ENCODE results near the gene ROMO1.

ROMO1 gene

DNA sequence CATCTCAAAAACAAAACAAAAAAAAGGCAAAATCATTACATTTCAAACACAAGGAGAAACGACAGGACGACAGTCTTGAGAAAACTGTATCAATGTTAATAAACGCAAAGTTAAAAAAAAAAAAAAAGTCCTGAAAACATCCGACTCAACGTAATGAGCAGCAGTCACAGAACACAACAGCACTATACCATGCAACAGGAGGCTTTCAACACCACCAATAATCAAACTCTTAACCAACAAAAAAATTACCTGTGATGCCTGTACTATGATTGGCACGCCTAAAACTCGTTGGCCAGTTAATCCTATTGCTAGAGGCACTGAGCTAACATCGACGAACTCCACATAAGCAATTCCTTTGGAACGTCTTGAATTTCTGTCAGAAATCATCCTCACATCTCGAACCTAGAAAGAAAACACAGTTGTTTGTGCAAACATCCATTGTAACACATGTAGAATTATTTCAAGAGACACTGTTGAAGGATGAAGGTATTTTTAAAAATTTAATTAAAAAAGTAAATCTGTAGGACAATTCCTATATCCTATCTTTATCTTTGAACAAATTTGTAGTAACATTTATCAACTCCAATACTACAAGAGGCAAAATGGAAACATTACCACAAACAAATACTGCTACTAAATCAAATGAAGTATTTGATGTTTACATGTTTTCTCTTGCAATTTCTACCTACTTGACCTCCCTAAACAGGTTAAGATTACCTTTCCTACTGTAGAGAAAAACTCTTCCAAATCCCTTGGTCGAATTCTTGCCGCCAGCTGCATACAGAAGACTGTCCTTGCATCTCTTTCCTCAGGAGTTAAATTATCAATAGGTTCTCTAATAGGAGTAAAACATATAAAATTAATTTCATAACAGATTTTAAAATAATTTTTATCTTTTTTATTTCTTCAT is 25.4 kb downstream of the ROMO1 start:
- H3K9ac ChIP-seq (ENCODE audit: low read length) = no peak overlapping the region
- no peak overlapping the region for H4K91ac ChIP-seq (ENCODE audit: low read depth, low read length)
- peak overlapping the region; percentile 15 for H3K4ac ChIP-seq (ENCODE audit: low read depth, low read length)
- H4K8ac ChIP-seq (ENCODE audit: low read depth, low read length) = no peak overlapping the region
- H3K9me3 ChIP-seq (ENCODE audit: insufficient read depth, low read depth, low read length) = no peaks in the 10 kb centered on the region
- WGBS (ENCODE audit: extremely low coverage, insufficient coverage, insufficient read length) = no CpG with 5 or more reads among the region's 13 CpGs
- no peak for DNase-seq
- no peak overlapping the region for H3K4me2 ChIP-seq (ENCODE audit: low read length)
- no peak overlapping the region for H2BK5ac ChIP-seq (ENCODE audit: low read depth, low read length, poor library complexity)
- H3K79me1 ChIP-seq (ENCODE audit: low read length) = no peaks in the 10 kb centered on the region
- H2AK5ac ChIP-seq (ENCODE audit: low read length) = no peak overlapping the region
- H3K18ac ChIP-seq (ENCODE audit: low read length) = no peak overlapping the region
- peaks cover 66 to 82% of the 10 kb centered on the region in 2 experiments for H3K36me3 ChIP-seq (ENCODE audit: control insufficient read depth in 1 of 2, insufficient read depth in 2 of 2, low read length in 2 of 2)
- no peak overlapping the region for H2BK12ac ChIP-seq (ENCODE audit: low read length)
- peaks cover 2% of the 10 kb centered on the region for H3K79me2 ChIP-seq (ENCODE audit: control insufficient read depth, insufficient read depth, low read length, poor library complexity)
- no peak overlapping the region for H3K27ac ChIP-seq (ENCODE audit: low read depth, low read length)
- no peak overlapping the region for H3K23ac ChIP-seq (ENCODE audit: low read length)
- no peak overlapping the region for H2BK120ac ChIP-seq (ENCODE audit: insufficient read depth, low read length, poor library complexity)
- no peak overlapping the region for H3K14ac ChIP-seq (ENCODE audit: low read length)
- no peak overlapping the region for H3K4me3 ChIP-seq (ENCODE audit: low read depth, low read length)
- no peak overlapping the region for H2AFZ ChIP-seq (ENCODE audit: insufficient read depth, low read length, poor library complexity)
- no peaks in the 10 kb centered on the region for H3K4me1 ChIP-seq (ENCODE audit: control insufficient read depth in 1 of 2, insufficient read depth in 2 of 2, low read length in 2 of 2)
- no peaks in the 10 kb centered on the region for H3K27me3 ChIP-seq (ENCODE audit: insufficient read depth, low read length)
- no peak overlapping the region for H4K12ac ChIP-seq (ENCODE audit: low read depth, low read length)

- Histone ChIP-seq H2BK5ac (ENCODE audit: low read depth, low read length, poor library complexity) (no peak overlapping the region), H2BK12ac (ENCODE audit: low read length) (no peak overlapping the region), H3K36me3 (ENCODE audit: control insufficient read depth in 1 of 2, insufficient read depth in 2 of 2, low read length in 2 of 2) (peaks cover 50 to 62% of the 10 kb centered on the region in 2 experiments), H4K12ac (ENCODE audit: low read depth, low read length) (peak overlapping the region; percentile 80), H3K27ac (ENCODE audit: low read depth, low read length) (no peak overlapping the region), H3K4me3 (ENCODE audit: low read depth, low read length) (no peak overlapping the region), H3K27me3 (ENCODE audit: insufficient read depth, low read length) (no peaks in the 10 kb centered on the region), H3K4me2 (ENCODE audit: low read length) (no peak overlapping the region), H2AFZ (ENCODE audit: insufficient read depth, low read length, poor library complexity) (no peak overlapping the region), H2BK120ac (ENCODE audit: insufficient read depth, low read length, poor library complexity) (no peak overlapping the region), H3K79me1 (ENCODE audit: low read length) (no peaks in the 10 kb centered on the region), H2AK5ac (ENCODE audit: low read length) (no peak overlapping the region), H3K4me1 (ENCODE audit: control insufficient read depth in 1 of 2, insufficient read depth in 2 of 2, low read length in 2 of 2) (no peaks in the 10 kb centered on the region), H3K14ac (ENCODE audit: low read length) (no peak overlapping the region), H3K23ac (ENCODE audit: low read length) (no peak overlapping the region), H3K4ac (ENCODE audit: low read depth, low read length) (peak overlapping the region; percentile 72), H3K18ac (ENCODE audit: low read length) (no peak overlapping the region), H3K9me3 (ENCODE audit: insufficient read depth, low read depth, low read length) (no peaks in the 10 kb centered on the region), H4K91ac (ENCODE audit: low read depth, low read length) (no peak overlapping the region), H3K79me2 (ENCODE audit: control insufficient read depth, insufficient read depth, low read length, poor library complexity) (peaks cover 2% of the 10 kb centered on the region), H3K9ac (ENCODE audit: low read length) (no peak overlapping the region), H4K8ac (ENCODE audit: low read depth, low read length) (no peak overlapping the region)
- no peak for DNase-seq
- WGBS (ENCODE audit: extremely low coverage, insufficient coverage, insufficient read length) = no CpG with 5 or more reads among the region's 20 CpGs
These were observed 27.9 kb downstream of the ROMO1 start for GRCh38 chr20:35726842-35727711.

DNA sequence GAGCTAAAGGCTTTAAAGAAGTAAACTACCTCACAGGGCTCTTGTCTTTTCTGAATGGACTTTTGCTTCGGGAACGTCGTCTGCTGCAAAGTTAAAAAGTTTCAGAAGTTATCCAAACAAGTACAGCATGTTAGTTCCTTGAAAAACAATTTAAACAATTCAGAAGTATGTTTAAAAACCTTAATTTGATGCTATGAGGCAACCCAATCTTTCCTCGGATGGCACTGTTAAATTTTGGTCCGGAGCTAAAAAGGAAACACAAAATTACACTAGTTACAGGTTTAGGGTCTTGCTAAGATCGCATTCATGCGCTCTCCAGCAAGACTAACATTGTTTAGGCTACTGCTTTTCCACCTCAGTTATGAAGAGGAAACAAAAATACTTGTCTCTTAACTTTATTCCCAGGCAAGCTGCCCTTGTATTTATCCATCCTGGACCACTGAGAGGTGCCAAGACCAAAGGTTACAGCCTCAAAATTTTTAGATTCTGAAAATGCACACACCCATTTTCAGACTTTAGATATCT is 30.1 kb downstream of the ROMO1 start:
- no peak overlapping the region for H3K23ac ChIP-seq (ENCODE audit: low read length)
- H3K27ac ChIP-seq (ENCODE audit: low read depth, low read length) = no peak overlapping the region
- H3K27me3 ChIP-seq (ENCODE audit: insufficient read depth, low read length) = no peaks in the 10 kb centered on the region
- H4K12ac ChIP-seq (ENCODE audit: low read depth, low read length) = no peak overlapping the region
- H3K4me3 ChIP-seq (ENCODE audit: low read depth, low read length) = no peak overlapping the region
- H2BK120ac ChIP-seq (ENCODE audit: insufficient read depth, low read length, poor library complexity) = no peak overlapping the region
- no peak overlapping the region for H2BK5ac ChIP-seq (ENCODE audit: low read depth, low read length, poor library complexity)
- no peaks in the 10 kb centered on the region for H3K9me3 ChIP-seq (ENCODE audit: insufficient read depth, low read depth, low read length)
- H3K18ac ChIP-seq (ENCODE audit: low read length) = no peak overlapping the region
- no peaks in the 10 kb centered on the region for H3K79me1 ChIP-seq (ENCODE audit: low read length)
- no peak for DNase-seq
- H3K4ac ChIP-seq (ENCODE audit: low read depth, low read length) = no peak overlapping the region
- H3K9ac ChIP-seq (ENCODE audit: low read length) = no peak overlapping the region
- H3K4me2 ChIP-seq (ENCODE audit: low read length) = no peak overlapping the region
- H2AK5ac ChIP-seq (ENCODE audit: low read length) = no peak overlapping the region
- peaks cover 44 to 57% of the 10 kb centered on the region in 2 experiments for H3K36me3 ChIP-seq (ENCODE audit: control insufficient read depth in 1 of 2, insufficient read depth in 2 of 2, low read length in 2 of 2)
- no peak overlapping the region for H4K91ac ChIP-seq (ENCODE audit: low read depth, low read length)
- no CpG with 5 or more reads among the region's 7 CpGs for WGBS (ENCODE audit: extremely low coverage, insufficient coverage, insufficient read length)
- no peaks in the 10 kb centered on the region for H3K4me1 ChIP-seq (ENCODE audit: control insufficient read depth in 1 of 2, insufficient read depth in 2 of 2, low read length in 2 of 2)
- no peak overlapping the region for H4K8ac ChIP-seq (ENCODE audit: low read depth, low read length)
- H2AFZ ChIP-seq (ENCODE audit: insufficient read depth, low read length, poor library complexity) = no peak overlapping the region
- H2BK12ac ChIP-seq (ENCODE audit: low read length) = no peak overlapping the region
- H3K79me2 ChIP-seq (ENCODE audit: control insufficient read depth, insufficient read depth, low read length, poor library complexity) = peaks cover 7% of the 10 kb centered on the region
- no peak overlapping the region for H3K14ac ChIP-seq (ENCODE audit: low read length)

DNA sequence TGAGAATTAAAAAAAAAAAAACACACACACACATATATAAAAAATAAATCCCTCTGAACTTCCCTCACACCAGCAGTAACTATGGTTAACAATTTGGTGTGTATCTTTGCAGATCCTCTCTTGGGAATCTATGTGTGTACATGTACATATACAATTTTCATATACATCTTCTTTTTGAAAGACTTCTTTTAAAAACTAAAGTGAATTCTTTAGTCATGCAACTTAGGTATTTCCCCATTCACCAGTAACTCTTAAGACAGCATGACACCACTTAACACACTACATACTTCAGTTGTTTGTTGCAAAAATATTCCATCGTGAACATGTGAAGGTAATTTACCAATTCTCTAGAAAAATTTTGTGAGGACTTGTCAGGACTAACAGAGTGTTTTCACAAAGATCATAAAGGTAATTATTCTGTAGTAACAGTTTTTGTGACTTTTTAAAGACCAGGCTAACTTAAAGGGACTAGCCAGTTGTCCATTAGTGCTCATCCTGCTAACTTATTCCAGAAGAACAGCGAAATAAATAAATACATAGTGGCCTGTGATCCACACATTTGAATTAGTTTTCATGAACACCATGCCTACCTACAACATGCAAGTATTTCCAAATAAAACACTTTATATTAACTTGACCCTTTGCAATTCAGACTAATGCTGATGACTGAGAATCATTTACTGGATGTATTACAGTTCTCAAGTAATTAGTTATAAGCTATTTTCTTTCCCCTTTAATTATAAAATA is 30.8 kb downstream of the ROMO1 start:
- H3K9me3 ChIP-seq (ENCODE audit: insufficient read depth, low read depth, low read length) = no peaks in the 10 kb centered on the region
- no peak overlapping the region for H3K18ac ChIP-seq (ENCODE audit: low read length)
- no peak overlapping the region for H3K27ac ChIP-seq (ENCODE audit: low read depth, low read length)
- H3K4me2 ChIP-seq (ENCODE audit: low read length) = no peak overlapping the region
- no peaks in the 10 kb centered on the region for H3K79me1 ChIP-seq (ENCODE audit: low read length)
- H4K12ac ChIP-seq (ENCODE audit: low read depth, low read length) = no peak overlapping the region
- no peak overlapping the region for H4K91ac ChIP-seq (ENCODE audit: low read depth, low read length)
- no peak overlapping the region for H3K14ac ChIP-seq (ENCODE audit: low read length)
- no peak overlapping the region for H3K9ac ChIP-seq (ENCODE audit: low read length)
- DNase-seq = no peak
- no peaks in the 10 kb centered on the region for H3K27me3 ChIP-seq (ENCODE audit: insufficient read depth, low read length)
- no peak overlapping the region for H3K23ac ChIP-seq (ENCODE audit: low read length)
- no peak overlapping the region for H3K4me3 ChIP-seq (ENCODE audit: low read depth, low read length)
- WGBS (ENCODE audit: extremely low coverage, insufficient coverage, insufficient read length) = no CpG with 5 or more reads among the region's 2 CpGs
- H2AFZ ChIP-seq (ENCODE audit: insufficient read depth, low read length, poor library complexity) = no peak overlapping the region
- no peak overlapping the region for H2BK120ac ChIP-seq (ENCODE audit: insufficient read depth, low read length, poor library complexity)
- H2BK5ac ChIP-seq (ENCODE audit: low read depth, low read length, poor library complexity) = no peak overlapping the region
- H3K4ac ChIP-seq (ENCODE audit: low read depth, low read length) = no peak overlapping the region
- no peaks in the 10 kb centered on the region for H3K4me1 ChIP-seq (ENCODE audit: control insufficient read depth in 1 of 2, insufficient read depth in 2 of 2, low read length in 2 of 2)
- peaks cover 44 to 55% of the 10 kb centered on the region in 2 experiments for H3K36me3 ChIP-seq (ENCODE audit: control insufficient read depth in 1 of 2, insufficient read depth in 2 of 2, low read length in 2 of 2)
- no peak overlapping the region for H2BK12ac ChIP-seq (ENCODE audit: low read length)
- H2AK5ac ChIP-seq (ENCODE audit: low read length) = no peak overlapping the region
- H3K79me2 ChIP-seq (ENCODE audit: control insufficient read depth, insufficient read depth, low read length, poor library complexity) = peaks cover 7% of the 10 kb centered on the region
- H4K8ac ChIP-seq (ENCODE audit: low read depth, low read length) = no peak overlapping the region

All from trophoblast cell (in vitro differentiated cells and primary cell).